Pulmonary artery endothelial cell (primary cell): Measurements from ENCODE around the gene GRIN1. TPM values are rescaled to one million over a fixed set of nuclear protein-coding genes. Genes with fewer than 3 reads are reported as not detected.

Source experiments
- DNase-seq: peaks from one replicate; pipeline ENCODE4 v3.0.0-alpha.2; 2011; ENCODE audit warnings: low read depth, low spot score
- total RNA-seq: library from RNA; depleted of rRNA; stranded (reverse); fragments of >200 nt; gene quantifications from 2 replicates; pipeline ENCODE4 v1.2.3, GENCODE V29; 2014

Gene GRIN1
- total RNA-seq, 1 donor from 2014 or later, result 0.26 TPM

DNA sequence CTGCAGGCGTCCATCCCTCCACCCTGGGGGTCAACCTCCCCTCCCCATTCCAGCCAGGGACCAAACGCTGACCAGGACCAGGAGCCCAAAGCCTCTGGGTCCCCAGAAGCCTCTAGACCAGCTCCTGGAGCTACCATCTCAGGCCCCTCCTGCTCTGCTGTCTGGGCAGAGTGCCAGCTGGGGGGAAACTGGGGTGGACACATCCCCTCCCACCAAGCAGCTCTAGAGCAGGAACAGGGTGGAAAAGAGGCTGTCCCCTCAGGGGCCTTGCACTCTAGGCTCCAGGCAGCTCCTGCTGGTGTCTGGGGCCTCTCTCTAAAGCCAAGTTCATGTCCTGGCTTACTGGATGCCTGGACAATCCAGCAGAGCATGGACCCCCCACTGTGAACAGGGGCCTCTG is 53.9 kb downstream of the GRIN1 start:
- no peak for DNase-seq

DNA sequence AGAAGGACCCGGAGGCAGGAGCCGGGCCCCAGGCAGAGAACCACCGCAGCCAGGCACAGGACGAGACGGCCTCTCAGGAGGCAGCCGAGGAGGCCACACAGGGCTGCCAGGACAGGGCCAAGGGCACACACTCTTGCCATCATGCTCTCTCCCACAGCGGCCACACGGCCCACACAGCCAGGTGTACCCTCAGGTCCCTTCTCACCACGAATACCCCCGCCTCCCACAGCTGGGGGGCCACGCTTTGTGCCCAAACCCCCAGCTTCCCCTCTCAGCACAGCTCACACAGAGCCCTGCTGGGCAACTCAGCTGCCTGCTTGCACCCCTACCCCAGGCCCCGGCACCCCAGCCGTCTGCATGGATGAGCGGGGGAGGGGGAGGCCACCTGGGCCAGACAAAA is 54.8 kb downstream of the GRIN1 start:
- no peak for DNase-seq

DNA sequence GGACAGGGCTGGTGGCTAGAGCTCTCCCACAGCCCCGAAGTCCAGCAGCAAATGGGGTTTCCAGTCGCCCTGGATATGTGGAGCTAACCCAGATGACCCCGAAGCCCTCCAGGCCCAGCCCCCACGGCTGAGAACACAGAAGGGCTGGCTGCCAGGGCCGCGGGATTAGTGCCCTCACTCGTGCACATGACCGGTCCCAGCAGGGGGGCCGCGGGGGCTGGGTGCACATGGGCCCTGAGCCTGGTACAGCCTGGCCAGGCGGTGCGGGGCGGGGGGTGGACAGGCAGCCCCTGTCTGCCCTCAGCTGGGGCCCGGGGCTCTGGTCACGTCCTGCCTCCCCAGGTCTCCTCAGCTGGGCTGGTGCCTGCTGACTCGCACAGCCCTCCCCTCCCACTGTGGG is 55.4 kb downstream of the GRIN1 start:
- DNase-seq, result no peak

DNA sequence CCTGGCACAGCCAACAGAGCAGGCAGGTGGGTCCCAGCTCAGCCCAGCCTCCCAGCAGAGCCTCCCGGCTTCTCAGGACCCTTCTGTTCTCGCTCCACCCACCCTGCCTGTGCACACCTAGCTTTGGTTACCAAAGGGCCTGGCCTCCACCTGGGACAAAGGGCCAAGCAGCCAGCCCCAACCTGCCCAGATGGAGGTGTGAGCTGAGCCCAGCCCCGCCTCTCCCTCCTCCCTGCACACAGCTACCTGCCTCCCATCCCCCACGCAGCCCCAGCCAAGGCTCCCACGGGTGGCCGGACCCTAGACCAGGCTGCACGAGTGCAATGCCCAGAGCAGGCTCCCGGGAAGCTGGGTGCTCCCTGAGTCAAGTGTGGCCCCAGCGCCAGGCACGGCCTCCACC is 56.0 kb downstream of the GRIN1 start:
- no peak for DNase-seq

DNA sequence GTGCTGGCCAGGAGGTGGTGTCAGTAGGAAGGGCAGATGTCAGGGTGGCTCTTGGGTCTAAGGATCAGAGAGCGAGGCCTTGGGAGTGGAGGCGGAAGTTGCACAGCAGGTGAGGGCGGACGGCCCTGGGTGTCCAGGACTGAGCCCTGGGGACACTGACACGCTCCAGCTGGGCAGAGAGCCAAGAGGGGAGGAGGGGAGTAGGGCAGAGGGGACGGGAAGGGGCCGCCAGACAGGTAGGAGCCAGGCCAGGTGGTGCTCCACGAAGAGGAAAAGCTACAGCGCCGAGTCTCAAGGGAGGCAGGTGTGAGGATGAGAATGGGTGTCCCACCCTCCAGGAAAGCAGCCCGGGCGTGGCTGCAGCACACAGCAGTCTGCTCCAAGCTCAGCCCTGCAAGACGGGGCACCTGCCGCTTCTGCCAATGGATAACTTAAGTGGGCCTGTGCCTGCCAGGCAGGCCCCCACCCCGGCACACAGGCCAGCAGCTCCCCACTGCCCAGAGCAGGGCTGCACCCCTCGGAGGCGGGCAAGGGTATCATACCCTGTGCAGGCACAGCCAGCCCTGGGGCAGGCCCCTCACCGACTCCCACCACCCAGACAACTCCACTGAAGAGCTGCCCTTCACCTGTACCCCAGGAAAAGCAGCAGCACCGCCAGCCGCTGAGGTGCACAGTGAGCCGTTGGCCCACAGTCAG is 56.7 kb downstream of the GRIN1 start:
- DNase-seq, result no peak

DNA sequence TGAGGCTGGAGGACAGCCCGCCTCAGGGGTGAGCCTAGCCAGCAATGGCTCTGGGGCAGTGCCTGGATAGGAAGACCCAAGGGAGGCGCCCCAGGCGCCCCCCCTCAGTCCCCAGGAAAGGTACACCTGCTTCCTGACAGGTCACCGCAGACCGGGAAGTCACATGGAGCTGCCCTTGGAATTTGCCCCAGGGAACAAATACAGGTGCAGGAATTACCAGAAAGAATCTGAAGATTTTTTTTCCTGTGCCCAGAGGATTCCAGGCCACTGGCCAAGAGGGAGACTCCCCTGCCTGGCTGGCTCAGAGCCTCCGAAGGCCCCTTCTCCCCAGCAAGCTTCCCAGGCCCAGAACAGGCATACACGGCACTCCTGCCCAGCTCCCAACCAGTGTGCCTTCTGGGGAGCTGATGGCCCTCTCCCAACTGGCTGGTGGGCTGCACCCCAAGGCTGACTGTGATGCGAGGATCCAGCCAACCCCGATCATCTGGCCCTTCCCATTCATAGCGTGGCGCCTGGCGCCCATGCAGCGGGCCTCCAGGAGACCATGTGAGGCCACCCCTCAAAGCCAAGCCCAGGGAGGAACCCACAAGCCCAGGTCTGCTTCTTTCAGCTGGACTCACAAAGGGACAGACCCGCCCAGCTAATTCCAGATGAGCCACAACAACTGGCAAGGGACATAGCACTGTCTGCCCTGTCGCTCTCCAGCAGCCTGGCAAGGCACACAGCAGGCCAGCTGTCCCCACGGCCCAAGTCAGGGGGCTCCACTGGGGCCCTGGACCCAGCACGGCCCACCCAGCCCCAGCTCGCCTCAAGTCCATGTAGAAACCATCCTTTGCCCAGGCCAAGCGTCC is 59.3 kb downstream of the GRIN1 start:
- no peak for DNase-seq

DNA sequence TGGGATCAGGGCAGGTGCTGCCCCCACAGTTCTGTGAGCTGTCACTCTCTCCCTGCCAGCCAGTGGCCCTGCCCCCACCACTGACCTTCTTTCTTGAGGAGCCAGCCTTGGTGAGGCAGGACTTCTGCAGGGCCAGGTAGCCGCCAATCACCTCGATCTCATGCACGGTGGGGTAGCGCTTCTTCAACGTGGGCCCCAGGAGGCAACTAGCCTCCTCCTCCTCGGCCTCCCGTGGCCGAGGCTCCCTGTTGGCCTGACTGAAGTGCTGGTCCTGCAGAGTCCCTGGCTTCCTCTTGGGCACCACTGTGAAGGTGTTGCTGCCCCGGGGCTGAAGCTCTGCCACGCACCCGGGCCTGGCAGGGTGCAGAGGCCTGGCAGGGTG is 59.9 kb downstream of the GRIN1 start:
- no peak for DNase-seq

DNA sequence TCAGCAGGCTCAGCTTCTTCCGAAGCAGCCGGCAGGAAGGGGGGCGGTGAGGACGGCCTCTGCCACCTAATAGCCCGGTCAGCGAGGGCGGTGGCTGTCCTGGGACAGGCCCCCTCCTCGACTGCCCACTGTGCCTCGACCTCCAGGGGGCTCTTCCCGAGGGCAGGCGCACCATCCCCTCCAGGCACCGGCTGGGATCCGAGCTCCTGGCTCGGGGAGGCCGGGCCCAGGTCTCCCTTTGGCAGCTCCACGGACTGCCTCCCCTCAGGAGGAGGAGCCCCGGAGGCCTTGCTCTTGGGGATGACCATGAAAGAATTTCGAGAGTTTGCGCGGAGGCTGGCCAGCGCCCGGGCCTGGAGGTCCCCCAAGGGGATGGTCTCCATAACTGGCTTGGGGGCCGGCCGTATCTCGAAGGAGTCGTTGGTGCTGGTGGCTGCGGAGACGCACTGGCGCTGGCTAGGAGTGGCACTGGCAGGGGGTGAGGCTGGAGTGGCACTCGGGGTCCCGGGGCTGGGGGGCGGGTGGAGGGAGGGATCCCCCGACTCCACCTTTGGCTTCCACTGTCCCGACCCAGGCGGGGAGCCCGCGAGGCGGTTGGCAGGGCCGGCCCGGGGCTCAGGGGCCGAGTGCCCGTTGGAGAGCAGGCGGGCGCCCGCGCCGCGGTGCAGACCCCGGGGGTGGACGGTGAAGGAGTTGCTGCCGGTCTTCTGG is 60.6 kb downstream of the GRIN1 start:
- DNase-seq, result no peak

DNA sequence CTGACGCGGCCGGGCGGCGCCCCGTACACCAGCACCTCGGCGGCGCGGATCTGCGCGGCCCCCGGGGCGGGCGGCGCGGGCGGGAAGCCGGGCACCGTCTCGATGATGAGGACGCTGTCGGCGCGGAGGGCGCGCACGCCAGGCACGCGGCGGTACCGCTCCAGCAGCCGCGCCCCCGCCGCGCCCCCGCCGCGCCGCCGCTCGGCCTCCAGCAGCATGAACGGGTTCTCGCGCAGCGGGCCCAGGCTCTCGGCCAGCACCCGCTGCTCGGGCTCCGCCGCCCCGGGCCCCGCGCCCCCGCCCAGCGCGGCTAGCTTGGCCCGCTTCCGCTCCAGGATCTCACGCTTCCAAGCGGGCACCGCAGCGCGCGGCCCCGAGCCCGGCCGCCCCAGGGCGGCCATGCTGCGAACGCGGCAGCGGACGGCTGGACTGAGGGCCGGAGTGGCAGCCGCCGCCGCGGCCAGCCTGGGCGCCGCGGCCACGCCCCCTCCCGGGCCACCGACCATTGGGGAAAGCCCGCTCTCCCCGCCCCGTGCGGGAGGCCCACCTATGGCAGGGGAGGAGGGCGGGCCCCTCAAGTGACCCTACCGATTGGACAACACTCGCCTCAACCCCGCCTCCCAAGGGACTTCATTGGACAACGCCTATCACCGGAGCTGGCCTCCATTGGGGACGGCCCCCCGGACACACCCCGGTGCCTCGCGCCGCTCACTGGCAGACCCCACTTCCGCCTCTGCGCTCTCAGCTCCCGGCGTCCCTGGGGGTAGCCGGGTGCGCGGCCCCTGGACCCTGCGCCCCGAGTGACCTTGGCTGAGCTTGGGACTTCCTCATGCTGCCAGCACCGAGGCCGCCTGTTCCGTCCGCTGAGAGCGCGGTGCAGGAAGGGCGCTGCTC is 61.6 kb downstream of the GRIN1 start, which contains the start of gene TPRN:
TSS of gene TPRN (minus strand) at position 431 of the 894 bp plus-strand sequence. CDS start at position 401, 30 bp downstream.
- DNase-seq, result peak; percentile 96

DNA sequence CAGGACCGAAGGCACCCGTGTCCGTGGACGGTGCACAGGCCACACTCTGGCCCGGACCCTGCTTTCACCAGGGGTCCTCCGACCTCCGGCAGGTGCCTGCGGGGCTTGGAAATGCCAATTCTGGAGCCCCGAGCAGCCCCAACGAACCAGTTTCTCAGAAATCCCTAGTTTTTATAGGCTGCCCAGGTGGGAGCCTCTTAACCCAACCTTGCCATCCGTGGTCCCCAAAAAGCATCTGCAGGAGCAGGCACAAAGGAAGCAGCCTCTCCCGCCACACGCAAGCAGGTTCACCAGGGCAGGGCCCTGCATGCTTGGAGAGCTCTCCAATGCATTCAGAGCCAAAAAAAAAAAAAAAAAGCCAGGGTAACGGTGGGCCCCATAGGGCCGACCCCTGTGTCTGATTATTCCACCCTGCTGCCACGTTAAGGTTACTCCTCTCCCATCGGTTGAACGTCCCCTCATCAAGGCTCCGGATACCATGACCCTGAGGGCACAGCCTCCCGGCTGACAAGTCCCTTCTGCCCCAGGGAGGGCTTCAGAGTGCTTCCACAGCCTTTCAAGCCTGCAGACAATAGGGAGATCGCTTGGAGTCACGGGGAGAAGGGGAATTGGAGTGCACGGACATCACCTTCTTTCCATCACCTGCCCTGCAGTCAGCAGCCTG is 62.4 kb downstream of the GRIN1 start:
- DNase-seq, result no peak

DNA sequence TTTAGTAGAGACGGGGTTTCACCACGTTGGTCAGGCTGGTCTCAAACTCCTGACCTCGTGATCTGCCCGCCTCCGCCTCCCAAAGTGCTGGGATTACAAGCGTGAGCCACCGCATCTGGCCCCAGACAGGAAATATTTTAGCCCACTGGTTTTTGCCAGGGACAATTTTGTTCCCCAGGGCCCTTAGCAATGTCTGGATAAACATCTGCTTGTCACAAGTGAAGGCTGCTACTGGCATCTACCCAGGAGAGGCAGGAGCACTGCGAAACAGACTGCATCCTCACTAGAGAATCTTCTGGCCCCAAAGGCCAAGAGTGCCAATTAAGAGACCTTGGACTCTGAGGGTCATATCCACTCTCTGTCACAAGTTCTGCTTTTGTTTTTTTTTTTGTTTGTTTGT is 64.0 kb downstream of the GRIN1 start:
- DNase-seq, result no peak

DNA sequence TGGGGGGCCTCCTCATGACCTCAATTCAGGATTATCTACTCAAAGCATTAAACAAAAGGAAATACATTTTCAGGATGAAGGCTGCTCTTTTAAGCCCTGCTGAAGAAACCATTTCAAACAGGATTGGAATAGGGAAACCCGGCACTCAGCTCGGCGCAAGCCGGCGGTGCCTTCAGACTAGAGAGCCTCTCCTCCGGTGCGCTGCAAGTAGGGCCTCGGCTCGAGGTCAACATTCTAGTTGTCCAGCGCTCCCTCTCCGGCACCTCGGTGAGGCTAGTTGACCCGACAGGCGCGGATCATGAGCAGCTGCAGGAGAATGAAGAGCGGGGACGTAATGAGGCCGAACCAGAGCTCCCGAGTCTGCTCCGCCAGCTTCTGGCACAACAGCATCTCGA is 65.8 kb downstream of the GRIN1 start:
- DNase-seq, result no peak

DNA sequence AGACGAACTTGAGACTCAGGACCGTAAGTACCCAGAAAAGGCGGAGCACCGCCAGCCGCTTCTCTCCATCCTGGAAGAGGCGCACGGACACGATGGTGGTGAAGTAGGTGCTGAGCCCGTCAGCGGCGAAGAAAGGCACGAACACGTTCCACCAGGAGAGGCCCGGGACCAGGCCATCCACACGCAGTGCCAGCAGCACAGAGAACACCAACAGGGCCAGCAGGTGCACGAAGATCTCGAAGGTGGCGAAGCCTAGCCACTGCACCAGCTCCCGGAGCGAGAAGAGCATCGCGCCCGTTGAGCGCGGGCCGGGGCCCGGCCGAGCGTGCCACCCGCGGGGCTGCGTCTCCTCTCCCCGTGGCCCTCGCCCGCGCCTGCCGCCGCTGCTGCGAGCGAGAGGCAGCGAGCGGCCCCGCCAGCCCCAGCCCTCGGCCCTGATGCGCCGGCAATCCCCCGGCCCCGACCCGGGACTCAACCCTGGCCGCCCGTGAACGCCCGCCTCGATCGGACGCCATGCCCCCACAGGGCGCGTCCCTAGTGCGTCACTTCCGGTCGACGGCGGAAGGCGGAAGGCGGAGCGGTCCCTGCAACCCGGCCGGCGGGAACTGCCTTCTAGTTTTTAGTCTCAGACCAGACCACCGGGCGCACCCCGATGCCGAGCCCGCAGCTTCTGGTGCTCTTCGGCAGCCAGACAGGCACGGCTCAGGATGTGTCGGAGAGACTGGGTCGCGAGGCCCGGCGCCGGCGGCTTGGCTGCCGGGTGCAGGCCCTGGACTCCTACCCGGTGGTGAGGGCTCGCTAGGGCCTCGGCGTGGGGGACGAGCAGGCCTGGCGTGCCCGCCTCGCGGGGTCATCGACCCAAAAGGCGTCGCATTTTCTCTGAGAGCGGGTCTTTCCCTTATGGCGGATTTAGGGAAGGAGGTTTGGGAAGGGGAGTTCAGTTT is 66.4 kb downstream of the GRIN1 start, which contains the start of the genes NDOR1 and TMEM203:
TSS of gene NDOR1 (plus strand) at position 575 of the 944 bp plus-strand sequence. CDS start at position 653, 78 bp downstream.
TSS of gene TMEM203 (minus strand) at position 523 of the 944 bp plus-strand sequence. CDS start at position 289, 234 bp downstream.
- DNase-seq, result peak; percentile 46

DNA sequence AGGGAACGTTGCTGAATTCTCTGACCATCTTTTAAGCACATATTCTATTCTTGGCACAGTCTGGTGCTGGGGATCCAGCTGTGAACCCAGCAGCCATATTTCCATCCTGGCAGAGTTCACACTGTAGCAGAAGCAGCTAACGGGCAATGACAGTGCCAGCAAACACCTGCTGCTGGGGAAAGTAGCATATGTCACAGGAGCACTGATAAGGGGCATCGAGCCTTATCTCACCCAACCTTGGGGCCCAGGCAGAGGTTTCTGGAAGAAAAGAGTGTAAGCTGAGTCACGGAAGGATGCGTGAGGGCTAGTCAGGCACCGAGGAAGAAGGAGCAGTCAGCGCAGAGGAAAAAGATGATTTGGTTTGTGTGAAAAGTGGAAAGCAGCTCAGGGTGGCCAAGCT is 67.6 kb downstream of the GRIN1 start:
- DNase-seq, result no peak

DNA sequence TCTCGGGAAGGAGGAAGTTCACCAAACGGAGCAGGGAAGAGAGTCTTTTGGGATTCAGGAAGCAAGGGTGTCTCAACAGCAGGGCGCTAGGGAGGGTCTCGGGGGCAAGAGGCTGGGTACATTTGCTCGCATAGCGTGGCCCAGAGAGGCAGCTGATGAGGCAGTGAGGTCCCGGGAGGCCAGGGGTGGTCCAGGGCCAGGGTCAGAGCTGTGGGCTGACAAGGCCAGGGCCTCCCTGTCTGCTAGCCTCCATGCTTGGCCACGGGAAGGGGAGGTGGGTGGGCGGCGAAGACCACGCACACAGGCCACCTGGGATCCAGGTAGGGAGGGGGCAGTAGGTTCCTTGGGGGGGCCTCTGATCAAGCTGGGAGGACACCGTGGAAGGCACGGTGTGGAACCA is 72.6 kb downstream of the GRIN1 start:
- no peak for DNase-seq

DNA sequence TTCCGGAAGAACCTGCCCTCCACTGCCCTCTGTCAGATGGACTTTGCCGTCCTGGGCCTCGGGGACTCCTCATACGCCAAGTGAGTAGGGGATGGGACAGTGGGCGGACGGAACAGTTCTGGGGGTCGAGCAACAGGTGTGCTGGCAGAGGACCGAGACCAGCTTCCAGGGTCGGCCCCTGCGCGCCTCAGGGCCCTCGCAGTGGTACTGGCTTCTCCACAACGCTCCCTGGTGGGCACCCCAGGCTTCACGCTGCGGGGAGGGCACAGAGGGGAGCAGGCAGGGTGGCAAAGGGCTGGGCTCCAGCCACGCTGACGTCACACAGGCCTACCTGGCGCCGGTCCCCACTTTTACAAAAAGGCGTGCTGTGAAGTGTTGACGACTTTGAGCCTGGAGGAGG is 73.6 kb downstream of the GRIN1 start:
- no peak for DNase-seq

DNA sequence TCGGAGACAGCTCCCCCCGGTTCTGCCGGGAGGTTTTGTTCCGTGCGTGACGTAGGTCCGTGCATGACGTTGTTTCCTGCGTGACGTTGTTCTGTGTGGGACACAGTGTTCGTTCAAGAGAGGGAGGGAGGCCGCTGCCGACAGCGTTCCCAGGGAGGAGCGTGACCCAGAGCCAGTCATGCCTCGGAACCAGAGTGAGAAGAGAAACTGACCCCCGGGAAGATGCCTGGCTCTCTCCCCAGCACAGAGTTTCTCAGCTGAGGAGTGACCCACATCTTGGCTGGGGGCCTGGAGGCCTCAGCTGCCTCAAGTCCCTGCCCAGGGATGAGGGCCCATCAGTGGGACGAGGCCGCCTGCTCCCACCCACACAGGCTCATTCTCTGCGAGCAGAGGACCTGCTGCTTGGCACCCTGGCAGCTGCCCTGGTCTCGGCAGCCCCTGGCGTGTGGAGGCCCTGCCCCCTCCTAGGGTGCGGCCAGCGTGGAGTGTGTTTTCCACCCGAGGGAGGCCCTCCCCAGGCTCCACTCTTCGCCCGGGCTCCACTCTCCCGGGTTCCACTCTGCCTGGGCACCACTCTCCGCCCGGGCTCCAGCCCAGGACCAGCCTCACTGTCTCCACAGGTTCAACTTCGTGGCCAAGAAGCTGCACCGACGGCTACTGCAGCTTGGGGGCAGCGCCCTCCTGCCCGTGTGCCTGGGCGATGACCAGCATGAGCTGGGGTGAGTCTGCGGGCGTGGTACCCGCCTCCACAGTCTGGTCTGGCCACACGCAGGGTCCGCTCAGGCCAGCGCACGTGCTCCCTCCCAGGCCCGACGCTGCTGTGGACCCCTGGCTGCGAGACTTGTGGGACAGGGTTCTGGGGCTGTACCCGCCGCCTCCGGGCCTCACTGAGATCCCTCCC is 74.5 kb downstream of the GRIN1 start:
- DNase-seq, result no peak

DNA sequence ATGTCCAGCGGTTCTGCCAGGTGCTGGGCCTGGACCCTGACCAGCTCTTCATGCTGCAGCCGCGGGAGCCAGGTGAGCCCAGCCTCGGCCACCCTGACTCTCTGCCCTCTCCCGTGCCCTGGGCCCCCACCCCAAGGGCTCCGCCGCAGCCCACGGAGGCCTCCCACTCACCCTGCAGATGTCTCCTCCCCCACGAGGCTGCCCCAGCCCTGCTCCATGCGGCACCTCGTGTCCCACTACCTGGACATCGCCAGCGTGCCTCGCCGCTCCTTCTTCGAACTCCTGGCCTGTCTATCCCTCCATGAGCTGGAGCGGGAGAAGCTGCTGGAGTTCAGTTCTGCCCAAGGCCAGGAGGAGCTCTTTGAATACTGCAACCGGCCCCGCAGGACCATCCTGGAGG is 75.7 kb downstream of the GRIN1 start:
- no peak for DNase-seq
